Left lung (tissue), 10 donors: ENCODE measurements around the gene CLIC5. TPM values are rescaled to one million over a fixed set of nuclear protein-coding genes. Genes with fewer than 3 reads are reported as not detected.

ENCODE experiments used
- ATAC-seq: fragments of 200-7000 bp; cut with Tn5 transposase; one replicate; pipeline ENCODE4 v1.9.1; 2020; ENCODE audit warnings: moderate library complexity
- DNase-seq, 4 donors: peaks; one replicate each; pipeline ENCODE4 v3.0.0-alpha.2; 2013 to 2020
- H3K27ac ChIP-seq, 2 donors: fragments of 200-600 bp; sonication (generic) in 1 of 2; one replicate each; pipeline versions ENCODE4 v1.5.0 to v1.8.0; 2020 to 2021
- H3K27me3 ChIP-seq, 2 donors: fragments of 200-600 bp; sonication (generic) in 1 of 2; one replicate each; pipeline versions ENCODE4 v1.5.0 to v1.8.0; 2020 to 2021
- H3K36me3 ChIP-seq, 2 donors: fragments of 200-600 bp; sonication (generic) in 1 of 2; one replicate each; pipeline versions ENCODE4 v1.5.0 to v1.8.0; 2020 to 2021
- H3K4me1 ChIP-seq, 2 donors: fragments of 200-600 bp; one replicate each; pipeline ENCODE4 v1.8.0; 2021
- H3K4me3 ChIP-seq, 2 donors: fragments of 200-600 bp; sonication (generic) in 1 of 2; one replicate each; pipeline versions ENCODE4 v1.5.0 to v1.8.0; 2020 to 2021; ENCODE audit warnings: mild to moderate bottlenecking in 1 of 2
- H3K9me3 ChIP-seq, 2 donors: fragments of 200-600 bp; sonication (generic) in 1 of 2; one replicate each; pipeline versions ENCODE4 v1.5.0 to v1.8.0; 2020 to 2021
- CTCF ChIP-seq, 2 donors: fragments of 200-600 bp; sonication (generic) in 1 of 2; IDR thresholded peaks; one replicate each; pipeline versions ENCODE4 v1.5.0 to v1.8.0; 2021; ENCODE audit warnings: antibody characterized with exemption in 2 of 2
- intact Hi-C, 2 donors: fragments of 100-400 bp; cut with DNase I; formaldehyde crosslinking; loops; one replicate each; pipeline versions ENCODE4 v1.11.2 to v1.14.2; 2022
- polyA plus RNA-seq, 6 donors: library from polyadenylated mRNA; unstranded; fragments of 120-200 nt; gene quantifications; one replicate each; pipeline ENCODE4 v1.2.1, GENCODE V29; 2013; ENCODE audit not compliant: insufficient read length in 6 of 6
- total RNA-seq, 2 donors: library from RNA; stranded (reverse); fragmentation: NEBNext Ultra II Directional; extraction: Animal tissue kit (Norgen Biotek cat#: 25700); gene quantifications; one replicate each; pipeline ENCODE4 v1.2.1, GENCODE V29; 2021
- donor health status: DM: no; HTN: yes; CAD: no.
- donor health status: DM: no; HTN: no; CAD: no.

The CLIC5 gene
- total and polyA plus RNA-seq, 8 donors = 8.8 to 179 (median 10.2) TPM

- H3K27me3 ChIP-seq = no peaks in the 10 kb centered on the region
- no peak overlapping the region for H3K27ac ChIP-seq
- H3K4me3 ChIP-seq = no peak overlapping the region
- no peak for DNase-seq
- ATAC-seq = no peak
- no peak for TF ChIP-seq CTCF (IDR thresholded peaks at IDR 0.05)
- peaks cover 0 to 5% of the 10 kb centered on the region in 2 donors for H3K36me3 ChIP-seq
- intact Hi-C loops = no loop called here
- H3K4me1 ChIP-seq = no peaks in the 10 kb centered on the region
- H3K9me3 ChIP-seq = no peaks in the 10 kb centered on the region
Observed at GRCh38 chr6:45915780-45916468, 99.7 kb downstream of the CLIC5 start.

- DNase-seq (no peak), ATAC-seq (no peak)
- Histone ChIP-seq H3K4me3 (no peak overlapping the region), H3K9me3 (no peaks in the 10 kb centered on the region), H3K27me3 (no peaks in the 10 kb centered on the region), H3K4me1 (no peaks in the 10 kb centered on the region), H3K36me3 (peaks cover 0 to 5% of the 10 kb centered on the region in 2 donors), H3K27ac (no peak overlapping the region)
- intact Hi-C loops = no loop called here
- TF ChIP-seq CTCF (IDR thresholded peaks at IDR 0.05) = no peak
Observed at GRCh38 chr6:45911691-45912090, 104.0 kb downstream of the CLIC5 start.

GRCh38 chr6:45903959-45904358 lies 111.7 kb downstream of the CLIC5 start:
- TF ChIP-seq CTCF (IDR thresholded peaks at IDR 0.05) = no peak
- Histone ChIP-seq H3K4me1 (no peaks in the 10 kb centered on the region), H3K27ac (no peak overlapping the region), H3K36me3 (peaks cover 0 to 6% of the 10 kb centered on the region in 2 donors), H3K4me3 (no peak overlapping the region), H3K27me3 (no peaks in the 10 kb centered on the region), H3K9me3 (no peaks in the 10 kb centered on the region)
- intact Hi-C loops = no loop called here
- no peak for DNase-seq
- ATAC-seq = no peak

GRCh38 chr6:45902984-45903383 lies 112.7 kb downstream of the CLIC5 start:
- H3K9me3 ChIP-seq = no peaks in the 10 kb centered on the region
- no peaks in the 10 kb centered on the region for H3K27me3 ChIP-seq
- H3K36me3 ChIP-seq = peaks cover 0 to 6% of the 10 kb centered on the region in 2 donors
- no peak overlapping the region for H3K4me3 ChIP-seq
- H3K4me1 ChIP-seq = no peaks in the 10 kb centered on the region
- H3K27ac ChIP-seq = no peak overlapping the region
- ATAC-seq (no peak), DNase-seq (no peak)
- intact Hi-C loops = no loop called here
- TF ChIP-seq CTCF (IDR thresholded peaks at IDR 0.05) = no peak

- intact Hi-C loops = no loop called here
- Histone ChIP-seq H3K27me3 (no peaks in the 10 kb centered on the region), H3K36me3 (peaks cover 0 to 6% of the 10 kb centered on the region in 2 donors), H3K27ac (no peak overlapping the region), H3K4me3 (no peak overlapping the region), H3K4me1 (no peaks in the 10 kb centered on the region), H3K9me3 (no peaks in the 10 kb centered on the region)
- no peak for ATAC-seq
- no peak for DNase-seq
- TF ChIP-seq CTCF (IDR thresholded peaks at IDR 0.05) = no peak
Observed at GRCh38 chr6:45901767-45902650, 113.7 kb downstream of the CLIC5 start.
